Gastroesophageal sphincter (tissue), 4 donors: ENCODE data around the gene CHERP. TPM values are rescaled to one million over a fixed set of nuclear protein-coding genes. Genes with fewer than 3 reads are reported as not detected.
A peak's percentile ranks its signal among the peaks of the same experiment; 100 is the strongest.

Experiments
- ATAC-seq: fragments of 150-250 bp; one replicate; pipeline ENCODE4 v1.9.1; 2016; ENCODE audit warnings: mild to moderate bottlenecking, moderate library complexity
- H3K27ac ChIP-seq, 4 donors: fragments of 200-600 bp; sonication (generic) in 3 of 4; 1 replicate in 3 of 4; 2 replicates in 1 of 4; pipeline ENCODE4 v1.5.1; 2016 to 2019
- H3K27me3 ChIP-seq: fragments of 200-600 bp; sonication (generic); one replicate; pipeline ENCODE4 v1.5.1; 2019
- H3K36me3 ChIP-seq, 2 donors: fragments of 200-600 bp; sonication (generic); one replicate each; pipeline ENCODE4 v1.5.1; 2019; ENCODE audit warnings: control low read depth in 1 of 2
- H3K4me1 ChIP-seq, 3 donors: fragments of 200-600 bp; sonication (generic); 1 replicate in 2 of 3; 2 replicates in 1 of 3; pipeline ENCODE4 v1.5.1; 2016 to 2019; ENCODE audit warnings: control low read depth in 2 of 3
- H3K4me3 ChIP-seq, 2 donors: fragments of 200-600 bp; sonication (generic); one replicate each; pipeline ENCODE4 v1.5.1; 2019; ENCODE audit warnings: mild to moderate bottlenecking in 1 of 2, moderate library complexity in 1 of 2
- H3K9me3 ChIP-seq, 3 donors: fragments of 200-600 bp; sonication (generic); one replicate each; pipeline ENCODE4 v1.5.1; 2017 to 2019; ENCODE audit warnings: control low read depth in 2 of 3
- CTCF ChIP-seq, 4 experiments: fragments of 200-600 bp in 2 of 4; fragments of 450-650 bp in 2 of 4; sonication (generic) in 1 of 4; IDR thresholded peaks; one replicate each; pipeline ENCODE4 v1.5.1; 2017 to 2019; ENCODE audit warnings: antibody characterized with exemption in 4 of 4, mild to moderate bottlenecking in 2 of 4, moderate library complexity in 2 of 4
- EP300 ChIP-seq: sonication (generic); formaldehyde crosslinking; IDR thresholded peaks from one replicate; pipeline ENCODE4 v1.6.1; 2017; ENCODE audit warnings: antibody characterized with exemption, mild to moderate bottlenecking
- POLR2A ChIP-seq, 2 donors: fragments of 450-650 bp; IDR thresholded peaks; one replicate each; pipeline ENCODE4 v1.6.1; 2017; ENCODE audit warnings: antibody characterized with exemption in 2 of 2, mild to moderate bottlenecking in 2 of 2, moderate library complexity in 1 of 2
- POLR2AphosphoS5 ChIP-seq: sonication (generic); formaldehyde crosslinking; IDR thresholded peaks from one replicate; pipeline ENCODE4 v1.6.1; 2017; ENCODE audit warnings: antibody characterized with exemption
- WGBS, 2 donors: methylation state at CpG; one replicate each; pipeline ENCODE4 v1.1.5; 2018; ENCODE audit warnings: low coverage in 1 of 2; 5-methylcytosine and 5-hydroxymethylcytosine counted together
- total RNA-seq, 4 donors: library from RNA; depleted of rRNA; stranded (reverse); fragments of >200 nt; gene quantifications; one replicate each; pipeline ENCODE4 v1.1.0, GENCODE V29; 2016

CHERP gene
- total RNA-seq, 4 donors from 2014 or later: 5.7 to 12.7 (median 6.6) TPM

GRCh38 chr19:16585808-16586476 lies 43.7 kb upstream of the CHERP start:
- peak overlapping the region in 3 of 4 donors; percentile 62 to 70 (median 64) for H3K27ac ChIP-seq
- ATAC-seq: no peak
- no peaks in the 10 kb centered on the region for H3K27me3 ChIP-seq
- peaks cover 0 to 95% (median 53%) of the 10 kb centered on the region in 3 donors for H3K4me1 ChIP-seq
- no peak for TF ChIP-seq POLR2A (IDR thresholded peaks at IDR 0.05)
- no peak for TF ChIP-seq CTCF (IDR thresholded peaks at IDR 0.05)
- TF ChIP-seq EP300: no peak
- no peak for TF ChIP-seq POLR2AphosphoS5
- WGBS, 2 donors: 73 to 87% methylated on average over 2 to 3 of the region's 11 CpGs
- no peaks in the 10 kb centered on the region for H3K36me3 ChIP-seq
- no peaks in the 10 kb centered on the region for H3K9me3 ChIP-seq
- no peak overlapping the region for H3K4me3 ChIP-seq

GRCh38 chr19:16585094-16585801 lies 43.0 kb upstream of the CHERP start:
- no peak overlapping the region for H3K4me3 ChIP-seq
- WGBS, 2 donors: 72 to 74% methylated on average over 5 to 8 of the region's 13 CpGs
- TF ChIP-seq POLR2A (IDR thresholded peaks at IDR 0.05): no peak
- TF ChIP-seq POLR2AphosphoS5: no peak
- TF ChIP-seq CTCF (IDR thresholded peaks at IDR 0.05): no peak
- TF ChIP-seq EP300: no peak
- peak overlapping the region in 3 of 4 donors; percentile 62 to 70 (median 64) for H3K27ac ChIP-seq
- no peaks in the 10 kb centered on the region for H3K36me3 ChIP-seq
- no peak for ATAC-seq
- no peaks in the 10 kb centered on the region for H3K27me3 ChIP-seq
- H3K4me1 ChIP-seq: peaks cover 0 to 99% (median 53%) of the 10 kb centered on the region in 3 donors
- H3K9me3 ChIP-seq: no peaks in the 10 kb centered on the region

GRCh38 chr19:16584248-16585093 lies 42.2 kb upstream of the CHERP start:
- Histone ChIP-seq H3K4me3 (peak overlapping the region in 1 of 2 donors; percentile 22), H3K36me3 (peaks cover 0 to 3% of the 10 kb centered on the region in 2 donors), H3K4me1 (peaks cover 0 to 99% (median 53%) of the 10 kb centered on the region in 3 donors), H3K27ac (peak overlapping the region in 3 of 4 donors; percentile 62 to 70 (median 64)), H3K9me3 (no peaks in the 10 kb centered on the region), H3K27me3 (no peaks in the 10 kb centered on the region)
- peak; percentile 35 for TF ChIP-seq POLR2AphosphoS5
- TF ChIP-seq POLR2A (IDR thresholded peaks at IDR 0.05): no peak
- ATAC-seq: peak; percentile 84
- WGBS, 2 donors: 10 to 12% methylated on average over 8 to 11 of the region's 15 CpGs

- peak overlapping the region in 3 of 4 donors; percentile 33 to 70 (median 35) for H3K27ac ChIP-seq
- WGBS, 2 donors: 83 to 89% methylated on average over 1 to 3 of the region's 10 CpGs
- peaks cover 0 to 88% (median 38%) of the 10 kb centered on the region in 3 donors for H3K4me1 ChIP-seq
These were observed 40.4 kb upstream of the CHERP start for GRCh38 chr19:16582486-16583261.

More at GRCh38 chr19:16582486-16583261, 40.4 kb upstream of the CHERP start:
- H3K9me3 ChIP-seq: no peaks in the 10 kb centered on the region
- no peak for ATAC-seq
- no peaks in the 10 kb centered on the region for H3K27me3 ChIP-seq
- TF ChIP-seq POLR2A (IDR thresholded peaks at IDR 0.05) (no peak), EP300 (no peak), POLR2AphosphoS5 (no peak), CTCF (IDR thresholded peaks at IDR 0.05) (no peak)
- peaks cover 0 to 21% of the 10 kb centered on the region in 2 donors for H3K36me3 ChIP-seq
- no peak overlapping the region for H3K4me3 ChIP-seq
